Stimulated activated CD8-positive, alpha-beta memory T cell treated with anti-CD3 and anti-CD28 coated beads, Interleukin-2, amount 100 ng/mL, for 1 hour (primary cell): Measurements from ENCODE around the gene SDHB.

ENCODE experiments used
- DNase-seq, 2 donors: peaks; one replicate each; pipeline ENCODE4 v3.0.0-alpha.2; 2020; ENCODE audit warnings: low read depth in 2 of 2

Gene SDHB

GRCh38 chr1:16986560-16986959 is 67.3 kb downstream of the SDHB start:
- no peak for DNase-seq

- no peak for DNase-seq
Measured at GRCh38 chr1:16986113-16986512, 67.7 kb downstream of the SDHB start.

GRCh38 chr1:16984717-16985116 is 69.1 kb downstream of the SDHB start:
- DNase-seq = no peak

GRCh38 chr1:16983649-16984048 is 70.2 kb downstream of the SDHB start:
- no peak for DNase-seq

- DNase-seq = no peak
Measured at GRCh38 chr1:16982902-16983301, 70.9 kb downstream of the SDHB start.

- no peak for DNase-seq
Measured at GRCh38 chr1:16981269-16981849, 72.5 kb downstream of the SDHB start.

- DNase-seq = no peak
Measured at GRCh38 chr1:16980473-16981268, 73.2 kb downstream of the SDHB start, which contains the start of gene MFAP2. TSS of gene MFAP2 (minus strand) at chr1:16980620. CDS start at chr1:16978273, 2,347 bp downstream.

GRCh38 chr1:16979475-16980327 is 74.1 kb downstream of the SDHB start:
- DNase-seq = no peak

- no peak for DNase-seq
Measured at GRCh38 chr1:16978567-16979474, 75.0 kb downstream of the SDHB start.

GRCh38 chr1:16978139-16978538 is 75.7 kb downstream of the SDHB start:
- no peak for DNase-seq

- no peak for DNase-seq
Measured at GRCh38 chr1:16977377-16977776, 76.5 kb downstream of the SDHB start.

- DNase-seq = no peak
Measured at GRCh38 chr1:16976966-16977365, 76.9 kb downstream of the SDHB start.

GRCh38 chr1:16975838-16976237 is 78.0 kb downstream of the SDHB start:
- DNase-seq = no peak

- DNase-seq = no peak
Measured at GRCh38 chr1:16975211-16975610, 78.6 kb downstream of the SDHB start.

- no peak for DNase-seq
Measured at GRCh38 chr1:16973215-16973614, 80.6 kb downstream of the SDHB start.

GRCh38 chr1:16972189-16972895 is 81.5 kb downstream of the SDHB start:
- DNase-seq = no peak

GRCh38 chr1:16971341-16972188 is 82.3 kb downstream of the SDHB start:
- DNase-seq = no peak

- no peak for DNase-seq
Measured at GRCh38 chr1:16970132-16970910, 83.5 kb downstream of the SDHB start.

- no peak for DNase-seq
Measured at GRCh38 chr1:16969651-16970050, 84.2 kb downstream of the SDHB start.
